GM19193 (cell line): ENCODE results near the gene CMSS1.

Source experiments
- POLR2A ChIP-seq: IDR thresholded peaks from 4 replicates; pipeline ENCODE4 v1.6.1; 2011; ENCODE audit not compliant: insufficient read depth, insufficient read length; ENCODE audit errors: extremely low read depth

The CMSS1 gene

GRCh38 chr3:100072326-100073048 lies 254.8 kb downstream of the CMSS1 start:
- TF ChIP-seq POLR2A, result no peak

- TF ChIP-seq POLR2A, result no peak
These were observed 255.5 kb downstream of the CMSS1 start for GRCh38 chr3:100073049-100073713.

DNA sequence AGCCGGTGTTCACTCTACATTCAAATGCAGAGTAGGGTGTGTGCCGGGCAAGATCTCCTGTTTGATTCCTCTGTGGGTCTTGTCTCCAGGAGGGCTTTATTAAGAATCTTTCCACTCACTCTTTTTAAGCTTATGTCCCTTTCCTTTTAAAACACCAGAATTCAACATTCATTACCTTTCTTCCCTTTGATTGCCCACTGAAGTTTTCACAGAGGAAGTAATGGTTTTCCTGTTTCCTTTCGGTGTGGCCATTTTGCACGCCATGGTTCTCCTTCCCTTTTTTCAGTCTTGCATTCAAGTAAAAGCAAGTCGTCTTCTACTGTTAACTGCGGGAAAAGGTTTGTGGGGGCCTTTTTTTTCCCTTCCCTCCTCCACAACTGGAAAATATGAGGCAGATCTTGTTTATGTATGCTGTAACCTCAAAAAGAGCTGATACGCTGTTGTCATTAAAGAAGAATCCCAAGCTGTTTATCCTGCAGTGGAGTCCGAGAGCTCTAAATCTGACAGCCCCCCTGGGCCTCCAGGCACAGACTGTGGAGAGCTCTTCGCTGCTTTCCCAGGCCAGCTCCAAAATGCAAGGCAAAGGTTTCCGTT lies 256.1 kb downstream of the CMSS1 start:
- TF ChIP-seq POLR2A, result no peak

GRCh38 chr3:100075196-100075595 lies 257.5 kb downstream of the CMSS1 start:
- no peak for TF ChIP-seq POLR2A

DNA sequence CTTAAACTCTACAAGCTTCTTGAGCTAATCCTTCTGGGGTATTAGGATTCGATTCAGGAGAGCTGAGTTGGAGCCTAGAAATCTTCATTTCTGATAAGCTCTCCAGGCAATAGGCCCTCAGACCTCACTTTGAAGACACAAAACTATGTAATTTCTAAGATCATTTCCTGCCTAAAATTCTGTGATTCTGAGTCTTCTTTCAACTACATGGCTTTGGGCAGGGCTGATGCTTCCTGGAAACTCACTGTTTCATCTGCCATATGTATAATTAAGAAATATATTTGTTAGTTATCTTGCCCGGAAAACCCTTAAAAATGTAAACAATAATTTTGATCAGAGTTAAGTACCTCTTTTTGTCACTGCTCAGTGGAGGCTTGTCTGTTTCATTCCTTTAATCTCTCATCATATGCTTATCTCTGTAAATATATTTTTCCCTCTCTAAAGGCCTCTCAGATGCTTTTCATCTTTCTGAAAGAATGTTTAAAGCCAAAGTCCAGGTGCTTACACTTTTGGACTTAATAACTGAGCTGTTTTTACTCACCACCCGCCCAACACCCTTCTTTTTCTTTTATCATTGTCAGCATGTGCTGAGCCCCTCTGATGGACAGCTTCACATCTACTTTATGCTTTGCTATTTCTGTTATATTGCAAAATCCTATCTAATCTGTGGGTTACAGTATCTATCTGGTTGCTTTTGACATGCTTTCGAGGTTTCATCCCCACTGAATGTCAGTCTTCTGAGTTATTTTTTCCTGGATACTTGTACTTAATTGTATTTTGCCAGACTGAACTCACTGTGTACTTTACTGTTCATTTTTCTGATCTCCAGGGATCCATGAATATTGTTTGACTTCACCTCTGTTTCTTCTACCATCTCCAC lies 258.4 kb downstream of the CMSS1 start:
- no peak for TF ChIP-seq POLR2A

- no peak for TF ChIP-seq POLR2A
These were observed 259.3 kb downstream of the CMSS1 start for GRCh38 chr3:100076731-100077529.

DNA sequence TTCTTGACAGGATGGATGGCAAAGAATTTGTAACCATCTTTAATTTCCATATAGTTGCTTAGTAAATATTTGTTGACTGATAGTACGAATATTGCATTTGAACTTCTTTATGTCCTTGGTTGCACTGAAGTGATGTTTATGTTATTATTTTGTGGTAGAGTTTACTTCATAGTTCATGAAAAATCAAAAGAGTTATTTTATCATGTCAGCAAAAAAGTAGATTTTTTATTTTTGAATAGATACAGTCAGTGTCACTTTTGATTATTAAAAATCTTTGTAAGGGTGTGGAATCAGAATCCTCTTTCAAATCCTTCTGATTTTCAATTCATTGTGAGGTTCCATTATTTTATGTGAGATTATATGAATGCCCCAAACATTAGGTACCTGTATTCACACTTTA lies 261.7 kb downstream of the CMSS1 start:
- TF ChIP-seq POLR2A, result no peak

DNA sequence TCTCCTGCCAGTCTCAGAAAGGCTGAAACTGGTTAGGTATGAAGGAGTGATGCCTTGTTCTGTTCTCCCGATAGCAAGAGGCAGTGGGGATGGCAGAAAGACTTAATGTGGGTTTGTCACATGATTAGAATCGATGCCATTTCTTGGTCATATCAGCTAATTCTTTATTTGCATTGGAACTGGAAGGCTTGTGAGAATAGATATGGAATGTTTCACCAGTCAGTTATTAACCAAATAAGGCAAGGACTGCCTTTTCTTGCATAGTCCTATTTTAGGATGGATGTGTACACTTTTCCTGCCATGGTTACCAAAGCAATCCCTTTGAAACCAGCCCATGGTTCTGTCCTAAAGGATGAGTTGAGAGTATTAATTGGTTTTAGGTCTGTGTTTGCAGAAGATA lies 262.9 kb downstream of the CMSS1 start:
- no peak for TF ChIP-seq POLR2A

DNA sequence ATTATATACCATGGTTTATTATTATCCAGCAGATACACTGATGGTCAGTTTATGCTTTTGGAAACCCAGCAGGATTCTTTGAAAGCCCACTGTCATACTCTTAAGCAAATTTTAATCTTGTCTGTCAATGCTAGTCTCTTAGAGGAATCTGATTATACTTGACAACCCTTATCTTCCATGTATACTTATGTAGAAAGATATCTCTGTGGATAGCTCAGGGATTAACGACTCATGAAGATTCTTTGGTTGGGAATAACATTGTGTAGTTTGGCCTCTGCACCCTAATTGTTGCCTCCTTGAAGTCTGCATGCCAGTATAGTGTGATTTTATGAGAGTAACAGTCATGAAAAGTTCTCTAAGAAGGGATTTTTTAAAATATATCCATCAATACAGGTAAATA lies 263.6 kb downstream of the CMSS1 start:
- TF ChIP-seq POLR2A, result no peak

DNA sequence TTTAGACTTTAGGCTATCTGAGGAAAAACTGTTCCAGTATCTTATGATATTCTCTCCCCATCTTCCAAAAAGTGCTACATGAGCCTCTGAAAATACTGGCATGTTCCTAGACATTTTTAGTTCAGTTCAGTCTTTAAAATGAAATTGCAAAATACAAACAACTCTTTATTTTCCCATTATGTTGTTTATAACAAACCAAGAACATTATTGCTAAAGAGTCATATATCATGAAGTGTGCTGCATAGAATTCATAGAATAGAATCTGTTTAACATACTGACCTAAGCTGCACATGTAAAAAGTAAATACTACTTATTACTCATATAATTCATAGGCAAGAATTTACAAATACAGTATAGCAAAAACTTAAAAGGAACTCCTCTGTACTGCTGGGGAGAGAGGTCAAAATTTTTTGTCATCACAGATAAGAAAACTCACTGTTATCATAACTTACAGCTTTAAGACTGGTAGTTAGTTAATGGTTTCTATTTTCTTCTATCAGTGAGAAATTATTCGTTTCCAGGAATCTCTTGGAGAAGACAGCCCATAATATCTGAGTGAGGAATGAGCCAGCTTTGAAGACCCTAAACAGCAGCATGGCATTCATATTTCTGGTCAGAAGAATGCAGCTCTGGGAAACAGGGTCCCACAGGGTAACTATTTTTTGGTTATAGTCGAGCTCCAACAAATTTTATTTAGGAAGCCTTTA lies 264.5 kb downstream of the CMSS1 start:
- TF ChIP-seq POLR2A, result no peak

- TF ChIP-seq POLR2A, result no peak
These were observed 265.1 kb downstream of the CMSS1 start for GRCh38 chr3:100082714-100083113.

GRCh38 chr3:100083209-100083608 lies 265.5 kb downstream of the CMSS1 start:
- no peak for TF ChIP-seq POLR2A

- no peak for TF ChIP-seq POLR2A
These were observed 266.6 kb downstream of the CMSS1 start for GRCh38 chr3:100084100-100084806.

DNA sequence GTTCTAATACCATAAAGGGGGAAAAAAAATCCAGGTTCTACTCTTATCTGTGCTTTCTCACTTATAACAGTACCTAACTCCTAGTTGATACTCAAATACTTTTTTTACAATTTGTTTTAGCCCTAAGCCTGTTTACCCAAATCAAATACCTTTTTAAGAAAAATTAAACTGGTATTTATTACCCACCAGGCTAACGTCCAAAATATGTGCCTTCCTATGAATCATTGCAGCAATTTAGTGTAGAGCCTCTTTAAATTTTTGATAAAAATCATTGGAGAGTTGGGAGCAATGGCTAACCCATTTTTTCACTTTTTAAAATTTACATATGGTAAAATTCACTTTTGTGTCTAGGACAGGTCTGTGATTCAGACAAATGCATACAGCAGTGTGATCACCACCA lies 268.7 kb downstream of the CMSS1 start:
- no peak for TF ChIP-seq POLR2A

DNA sequence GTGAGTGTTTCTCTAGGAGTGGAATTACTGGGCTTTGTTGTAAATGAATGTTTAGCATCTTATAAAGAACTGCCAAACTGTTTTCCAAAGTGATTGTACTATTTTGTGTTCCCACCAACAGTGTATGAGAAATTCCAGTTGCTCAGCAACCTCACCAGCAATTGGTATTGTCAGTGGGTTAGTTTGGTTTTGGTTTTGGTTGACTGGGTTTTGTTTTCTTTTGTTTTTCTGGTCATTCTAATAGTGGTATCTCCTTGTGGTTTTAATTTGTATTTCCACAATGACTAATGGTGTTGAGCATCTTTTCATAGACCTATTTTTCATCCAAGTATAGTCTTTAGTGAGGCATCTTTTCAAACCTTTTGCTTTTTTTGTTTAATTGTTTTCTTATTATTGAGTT lies 269.5 kb downstream of the CMSS1 start:
- no peak for TF ChIP-seq POLR2A
